Stimulated activated naive B cell treated with anti-CD40 and anti-IgM and Interleukin-4, amounts not matched to agents 10 μg/mL and 1 μg/mL and 100 μg/mL, for 72 hours (primary cell): Measurements from ENCODE around the gene PRDM9.
A peak's percentile ranks its signal among the peaks of the same experiment; 100 is the strongest.
"Not testable (repeated sequence)": the region's sequence is repeated elsewhere in the genome, so short reads cannot be mapped to it uniquely, and the experiment has no call there.

ENCODE experiments used
- ATAC-seq, 2 donors: fragments of 150-1000 bp; cut with Tn5 transposase; replicated peaks; 2 replicates each; pipeline ENCODE4 v1.10.0; 2021; ENCODE audit warnings: moderate library complexity in 1 of 2
- DNase-seq: peaks from one replicate; pipeline ENCODE4 v3.0.0; 2021
- H3K27ac Mint-ChIP-seq: one replicate; pipeline ENCODE4 v1.8.0; 2022; ENCODE audit warnings: mild to moderate bottlenecking, mixed read lengths
- H3K27me3 Mint-ChIP-seq, 2 donors: one replicate each; pipeline ENCODE4 v1.8.0; 2022; ENCODE audit warnings: mixed read lengths in 2 of 2
- H3K36me3 Mint-ChIP-seq, 2 donors: one replicate each; pipeline ENCODE4 v1.8.0; 2022; ENCODE audit warnings: mixed read lengths in 2 of 2, mild to moderate bottlenecking in 1 of 2
- H3K4me1 Mint-ChIP-seq, 2 donors: one replicate each; pipeline ENCODE4 v1.8.0; 2022; ENCODE audit warnings: mixed read lengths in 2 of 2, mild to moderate bottlenecking in 1 of 2
- H3K4me3 Mint-ChIP-seq, 2 donors: one replicate each; pipeline ENCODE4 v1.8.0; 2022; ENCODE audit warnings: mild to moderate bottlenecking in 2 of 2, mixed read lengths in 2 of 2, moderate library complexity in 1 of 2
- H3K9me3 Mint-ChIP-seq, 2 donors: one replicate each; pipeline ENCODE4 v1.8.0; 2022; ENCODE audit warnings: mixed read lengths in 2 of 2, mild to moderate bottlenecking in 1 of 2

The PRDM9 gene

GRCh38 chr5:23507278-23507685 is at the start of gene PRDM9:
Gene PRDM9, plus strand, starts transcription at chr5:23507609. Its CDS starts 1,425 bp downstream, at chr5:23509034.
- Mint-ChIP-seq H3K4me1 (no peaks in the 10 kb centered on the region), H3K4me3 (peak within 1 kb of the TSS in 1 of 2 donors; percentile 19), H3K27ac (no peak within 1 kb of the TSS), H3K9me3 (peaks cover 13 to 16% of the 10 kb centered on the region in 2 donors), H3K27me3 (no peaks in the 10 kb centered on the region), H3K36me3 (peaks cover 0 to 4% of the 10 kb centered on the region in 2 donors)
- ATAC-seq (peak; percentile 54 to 64), DNase-seq (no peak)

- DNase-seq (no peak), ATAC-seq (no peak)
- Mint-ChIP-seq H3K9me3 (peaks cover 0 to 5% of the 10 kb centered on the region in 2 donors), H3K36me3 (no peaks in the 10 kb centered on the region), H3K4me1 (no peaks in the 10 kb centered on the region), H3K27me3 (no peaks in the 10 kb centered on the region), H3K4me3 (no peak overlapping the region), H3K27ac (no peak overlapping the region)
Measured at GRCh38 chr5:23457780-23458179, 49.6 kb upstream of the PRDM9 start.

GRCh38 chr5:23459214-23459613 is 48.2 kb upstream of the PRDM9 start:
- Mint-ChIP-seq H3K4me3 (no peak overlapping the region), H3K27ac (no peak overlapping the region), H3K36me3 (no peaks in the 10 kb centered on the region), H3K4me1 (no peaks in the 10 kb centered on the region), H3K27me3 (no peaks in the 10 kb centered on the region), H3K9me3 (peaks cover 0 to 7% of the 10 kb centered on the region in 2 donors)
- ATAC-seq = no peak
- DNase-seq = no peak

GRCh38 chr5:23461576-23461975 is 45.8 kb upstream of the PRDM9 start:
- Mint-ChIP-seq H3K27me3 (no peaks in the 10 kb centered on the region), H3K36me3 (no peaks in the 10 kb centered on the region), H3K9me3 (peaks cover 0 to 5% of the 10 kb centered on the region in 2 donors), H3K4me3 (no peak overlapping the region), H3K4me1 (no peaks in the 10 kb centered on the region), H3K27ac (no peak overlapping the region)
- ATAC-seq (no peak), DNase-seq (no peak)

- no peaks in the 10 kb centered on the region for H3K36me3 Mint-ChIP-seq
- no peak for DNase-seq
- no peak for ATAC-seq
- peaks cover 4 to 9% of the 10 kb centered on the region in 2 donors for H3K9me3 Mint-ChIP-seq
- no peak overlapping the region for H3K4me3 Mint-ChIP-seq
- no peak overlapping the region for H3K27ac Mint-ChIP-seq
- no peaks in the 10 kb centered on the region for H3K4me1 Mint-ChIP-seq
- no peaks in the 10 kb centered on the region for H3K27me3 Mint-ChIP-seq
Measured at GRCh38 chr5:23466401-23466912, 41.0 kb upstream of the PRDM9 start.

- Mint-ChIP-seq H3K36me3 (no peaks in the 10 kb centered on the region), H3K4me3 (no peak overlapping the region), H3K4me1 (no peaks in the 10 kb centered on the region), H3K9me3 (peaks cover 4 to 5% of the 10 kb centered on the region in 2 donors), H3K27ac (no peak overlapping the region), H3K27me3 (no peaks in the 10 kb centered on the region)
- ATAC-seq = no peak
- DNase-seq = no peak
Measured at GRCh38 chr5:23468658-23469057, 38.8 kb upstream of the PRDM9 start.

GRCh38 chr5:23473915-23474314 is 33.5 kb upstream of the PRDM9 start:
- ATAC-seq (no peak), DNase-seq (no peak)
- Mint-ChIP-seq H3K27me3 (no peaks in the 10 kb centered on the region), H3K36me3 (no peaks in the 10 kb centered on the region), H3K9me3 (peaks cover 0 to 1% of the 10 kb centered on the region in 2 donors), H3K27ac (no peak overlapping the region), H3K4me3 (no peak overlapping the region), H3K4me1 (no peaks in the 10 kb centered on the region)

- no peaks in the 10 kb centered on the region for H3K36me3 Mint-ChIP-seq
- DNase-seq = no peak
- no peak overlapping the region for H3K27ac Mint-ChIP-seq
- no peaks in the 10 kb centered on the region for H3K27me3 Mint-ChIP-seq
- H3K9me3 Mint-ChIP-seq = peaks cover 0 to 3% of the 10 kb centered on the region in 2 donors
- no peaks in the 10 kb centered on the region for H3K4me1 Mint-ChIP-seq
- no peak overlapping the region for H3K4me3 Mint-ChIP-seq
- ATAC-seq = no peak
Measured at GRCh38 chr5:23474315-23474714, 33.1 kb upstream of the PRDM9 start.

- no peak for DNase-seq
- Mint-ChIP-seq H3K36me3 (no peaks in the 10 kb centered on the region), H3K9me3 (peaks cover 0 to 3% of the 10 kb centered on the region in 2 donors), H3K4me3 (no peak overlapping the region), H3K27me3 (no peaks in the 10 kb centered on the region), H3K4me1 (no peaks in the 10 kb centered on the region), H3K27ac (no peak overlapping the region)
- no peak for ATAC-seq
Measured at GRCh38 chr5:23476580-23476979, 30.8 kb upstream of the PRDM9 start.

GRCh38 chr5:23482642-23483041 is 24.8 kb upstream of the PRDM9 start:
- Mint-ChIP-seq H3K9me3 (peaks cover 7% of the 10 kb centered on the region in 2 donors), H3K4me1 (no peaks in the 10 kb centered on the region), H3K27me3 (no peaks in the 10 kb centered on the region), H3K4me3 (no peak overlapping the region), H3K27ac (no peak overlapping the region), H3K36me3 (no peaks in the 10 kb centered on the region)
- ATAC-seq (no peak), DNase-seq (no peak)

GRCh38 chr5:23483090-23483489 is 24.3 kb upstream of the PRDM9 start:
- no peak for DNase-seq
- Mint-ChIP-seq H3K4me1 (no peaks in the 10 kb centered on the region), H3K27ac (no peak overlapping the region), H3K4me3 (no peak overlapping the region), H3K27me3 (no peaks in the 10 kb centered on the region), H3K36me3 (no peaks in the 10 kb centered on the region), H3K9me3 (peaks cover 7% of the 10 kb centered on the region in 2 donors)
- ATAC-seq = no peak

GRCh38 chr5:23484096-23484495 is 23.3 kb upstream of the PRDM9 start:
- no peaks in the 10 kb centered on the region for H3K36me3 Mint-ChIP-seq
- DNase-seq (no peak), ATAC-seq (no peak)
- H3K4me1 Mint-ChIP-seq = no peaks in the 10 kb centered on the region
- H3K4me3 Mint-ChIP-seq = no peak overlapping the region
- H3K27me3 Mint-ChIP-seq = no peaks in the 10 kb centered on the region
- H3K27ac Mint-ChIP-seq = no peak overlapping the region
- peaks cover 7 to 9% of the 10 kb centered on the region in 2 donors for H3K9me3 Mint-ChIP-seq

- peaks cover 7 to 13% of the 10 kb centered on the region in 2 donors for H3K9me3 Mint-ChIP-seq
- not testable (repeated sequence) for H3K4me1 Mint-ChIP-seq, H3K36me3 Mint-ChIP-seq, H3K4me3 Mint-ChIP-seq, H3K27me3 Mint-ChIP-seq, H3K27ac Mint-ChIP-seq, ATAC-seq, DNase-seq
Measured at GRCh38 chr5:23486227-23486626, 21.2 kb upstream of the PRDM9 start.

- peaks cover 5 to 20% of the 10 kb centered on the region in 2 donors for H3K9me3 Mint-ChIP-seq
- H3K27me3 Mint-ChIP-seq = no peaks in the 10 kb centered on the region
- H3K36me3 Mint-ChIP-seq = no peaks in the 10 kb centered on the region
- H3K4me1 Mint-ChIP-seq = no peaks in the 10 kb centered on the region
- DNase-seq (no peak), ATAC-seq (no peak)
- H3K4me3 Mint-ChIP-seq = no peak overlapping the region
- no peak overlapping the region for H3K27ac Mint-ChIP-seq
Measured at GRCh38 chr5:23490993-23491392, 16.4 kb upstream of the PRDM9 start.

GRCh38 chr5:23494558-23494957 is 12.9 kb upstream of the PRDM9 start:
- no peak for DNase-seq
- no peaks in the 10 kb centered on the region for H3K4me1 Mint-ChIP-seq
- H3K27me3 Mint-ChIP-seq = no peaks in the 10 kb centered on the region
- no peak for ATAC-seq
- peaks cover 5 to 14% of the 10 kb centered on the region in 2 donors for H3K9me3 Mint-ChIP-seq
- no peak overlapping the region for H3K4me3 Mint-ChIP-seq
- no peak overlapping the region for H3K27ac Mint-ChIP-seq
- no peaks in the 10 kb centered on the region for H3K36me3 Mint-ChIP-seq

GRCh38 chr5:23496576-23496975 is 10.8 kb upstream of the PRDM9 start:
- Mint-ChIP-seq H3K4me1 (no peaks in the 10 kb centered on the region), H3K36me3 (no peaks in the 10 kb centered on the region), H3K4me3 (no peak overlapping the region), H3K9me3 (peaks cover 5 to 7% of the 10 kb centered on the region in 2 donors), H3K27me3 (no peaks in the 10 kb centered on the region), H3K27ac (no peak overlapping the region)
- DNase-seq (no peak), ATAC-seq (no peak)
